K562 (cell line): ENCODE data around the gene GPAT3.

ENCODE experiments used
- DMBX1 ChIP-seq: fragments of 250-450 bp; sonication (Bioruptor Pico); IDR thresholded peaks from 2 replicates; pipeline ENCODE4 v1.8.0; 2022; ENCODE audit warnings: inconsistent platforms, mild to moderate bottlenecking, moderate library complexity, borderline replicate concordance
- KLF13 ChIP-seq: fragments of 450-650 bp; IDR thresholded peaks from 2 replicates; pipeline ENCODE4 v1.6.1; 2016; ENCODE audit warnings: missing genetic modification characterization, low read depth, mild to moderate bottlenecking, missing compliant biosample characterization, moderate library complexity, borderline replicate concordance
- KLF6 ChIP-seq: fragments of 250-450 bp; sonication (Bioruptor Pico); IDR thresholded peaks from 2 replicates; pipeline ENCODE4 v1.4.0; 2020; ENCODE audit warnings: mild to moderate bottlenecking, moderate library complexity, borderline replicate concordance
- MAFK ChIP-seq: IDR thresholded peaks from 2 replicates; pipeline ENCODE4 v1.6.1; 2011; ENCODE audit warnings: low read length, improper control_type of control experiment
- NFYB ChIP-seq: IDR thresholded peaks from 2 replicates; pipeline ENCODE4 v1.6.1; 2011; ENCODE audit warnings: mild to moderate bottlenecking, moderate library complexity; ENCODE audit not compliant: insufficient read length; ENCODE audit errors: extremely low read depth
- PHF8 ChIP-seq: fragments of 200-600 bp; sonication (generic); IDR thresholded peaks from 2 replicates; pipeline ENCODE4 v1.6.1; 2012; ENCODE audit warnings: mixed run types, mild to moderate bottlenecking, inconsistent platforms, low read length, moderate library complexity, borderline replicate concordance
- POLR2AphosphoS5 ChIP-seq: IDR thresholded peaks from 2 replicates; pipeline ENCODE4 v1.6.1; 2011; ENCODE audit warnings: mild to moderate bottlenecking, low read depth, low read length, moderate library complexity; ENCODE audit not compliant: control insufficient read depth, insufficient read depth
- TCF7L2 ChIP-seq: fragments of 150-350 bp; IDR thresholded peaks from 2 replicates; pipeline ENCODE4 v1.6.1; 2016; ENCODE audit warnings: low read depth, mild to moderate bottlenecking, low read length, moderate library complexity
- ZNF699 ChIP-seq: fragments of 250-450 bp; sonication (Bioruptor Pico); IDR thresholded peaks from 2 replicates; pipeline ENCODE4 v1.8.0; 2021; ENCODE audit warnings: mild to moderate bottlenecking, moderate library complexity; ENCODE audit not compliant: insufficient replicate concordance
- TF ChIP-seq, protein P1 (sequence below), 3 experiments: IDR thresholded peaks in 2 of 3; conservative IDR thresholded peaks in 1 of 3; 2 replicates each; pipeline ENCODE4 v1.5.1; 2011 to 2012; ENCODE audit warnings: low read length in 3 of 3, mild to moderate bottlenecking in 3 of 3, control low read depth in 2 of 3, improper control_type of control experiment in 1 of 3, inconsistent platforms in 1 of 3, low read depth in 1 of 3, mixed read lengths in 1 of 3, moderate library complexity in 1 of 3; ENCODE audit not compliant: insufficient read depth in 2 of 3
- TF ChIP-seq, protein P2 (sequence below), 2 experiments: fragments of 450-650 bp; formaldehyde crosslinking in 1 of 2; IDR thresholded peaks; 2 replicates each; pipeline versions ENCODE4 v1.4.0 to v1.6.1; 2014 to 2020; ENCODE audit warnings: mild to moderate bottlenecking in 2 of 2, borderline replicate concordance in 1 of 2, low read depth in 1 of 2
- TF ChIP-seq, protein P3 (sequence below): fragments of 250-450 bp; sonication (Bioruptor Pico); IDR thresholded peaks from 2 replicates; pipeline ENCODE4 v1.5.1; 2021; ENCODE audit warnings: mild to moderate bottlenecking
- TF ChIP-seq, protein P4 (sequence below), 3 experiments: fragments of 200-800 bp in 1 of 3; sonication (Bioruptor generic) in 1 of 3; sonication (generic) in 1 of 3; formaldehyde crosslinking in 1 of 3; IDR thresholded peaks; 2 replicates each; pipeline versions ENCODE4 v1.6.1 to v1.8.0; 2016 to 2022; ENCODE audit warnings: mild to moderate bottlenecking in 2 of 3, missing compliant biosample characterization in 2 of 3, missing genetic modification characterization in 2 of 3, missing genetic modification reagents in 1 of 3
- TF ChIP-seq, protein P5 (sequence below): sonication (generic); formaldehyde crosslinking; IDR thresholded peaks from 2 replicates; pipeline ENCODE4 v1.8.0; 2022; ENCODE audit warnings: mild to moderate bottlenecking, low read depth, missing genetic modification reagents

DNA sequence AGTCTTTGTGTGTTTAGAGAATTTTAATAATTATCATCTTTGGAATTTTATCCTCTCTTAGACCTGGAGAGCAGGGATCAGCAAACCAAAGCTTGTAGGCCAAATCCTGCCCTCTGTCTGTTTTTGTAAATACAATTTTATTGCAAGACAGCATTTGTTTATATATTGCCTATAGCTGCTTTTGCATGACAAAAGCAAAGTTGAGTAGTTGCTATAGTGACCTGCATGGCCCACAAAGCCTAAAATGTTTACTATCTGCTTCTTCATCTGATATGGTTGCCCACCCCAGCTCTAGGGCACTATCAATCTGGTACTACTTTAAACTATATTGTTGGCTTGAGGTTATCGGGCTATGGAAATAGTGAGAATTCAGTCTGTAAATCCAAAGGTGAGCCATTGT lies 80.3 kb downstream of the GPAT3 start:
- TF ChIP-seq, protein P1, sequence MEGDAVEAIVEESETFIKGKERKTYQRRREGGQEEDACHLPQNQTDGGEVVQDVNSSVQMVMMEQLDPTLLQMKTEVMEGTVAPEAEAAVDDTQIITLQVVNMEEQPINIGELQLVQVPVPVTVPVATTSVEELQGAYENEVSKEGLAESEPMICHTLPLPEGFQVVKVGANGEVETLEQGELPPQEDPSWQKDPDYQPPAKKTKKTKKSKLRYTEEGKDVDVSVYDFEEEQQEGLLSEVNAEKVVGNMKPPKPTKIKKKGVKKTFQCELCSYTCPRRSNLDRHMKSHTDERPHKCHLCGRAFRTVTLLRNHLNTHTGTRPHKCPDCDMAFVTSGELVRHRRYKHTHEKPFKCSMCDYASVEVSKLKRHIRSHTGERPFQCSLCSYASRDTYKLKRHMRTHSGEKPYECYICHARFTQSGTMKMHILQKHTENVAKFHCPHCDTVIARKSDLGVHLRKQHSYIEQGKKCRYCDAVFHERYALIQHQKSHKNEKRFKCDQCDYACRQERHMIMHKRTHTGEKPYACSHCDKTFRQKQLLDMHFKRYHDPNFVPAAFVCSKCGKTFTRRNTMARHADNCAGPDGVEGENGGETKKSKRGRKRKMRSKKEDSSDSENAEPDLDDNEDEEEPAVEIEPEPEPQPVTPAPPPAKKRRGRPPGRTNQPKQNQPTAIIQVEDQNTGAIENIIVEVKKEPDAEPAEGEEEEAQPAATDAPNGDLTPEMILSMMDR (IDR thresholded peaks at IDR 0.05 in 2 of 3, conservative IDR thresholded peaks at IDR 0.05 in 1 of 3; ENCODE audit: insufficient read depth in 2 of 3, low read depth in 1 of 3, low read length in 3 of 3): no peak
- TF ChIP-seq, protein P2, sequence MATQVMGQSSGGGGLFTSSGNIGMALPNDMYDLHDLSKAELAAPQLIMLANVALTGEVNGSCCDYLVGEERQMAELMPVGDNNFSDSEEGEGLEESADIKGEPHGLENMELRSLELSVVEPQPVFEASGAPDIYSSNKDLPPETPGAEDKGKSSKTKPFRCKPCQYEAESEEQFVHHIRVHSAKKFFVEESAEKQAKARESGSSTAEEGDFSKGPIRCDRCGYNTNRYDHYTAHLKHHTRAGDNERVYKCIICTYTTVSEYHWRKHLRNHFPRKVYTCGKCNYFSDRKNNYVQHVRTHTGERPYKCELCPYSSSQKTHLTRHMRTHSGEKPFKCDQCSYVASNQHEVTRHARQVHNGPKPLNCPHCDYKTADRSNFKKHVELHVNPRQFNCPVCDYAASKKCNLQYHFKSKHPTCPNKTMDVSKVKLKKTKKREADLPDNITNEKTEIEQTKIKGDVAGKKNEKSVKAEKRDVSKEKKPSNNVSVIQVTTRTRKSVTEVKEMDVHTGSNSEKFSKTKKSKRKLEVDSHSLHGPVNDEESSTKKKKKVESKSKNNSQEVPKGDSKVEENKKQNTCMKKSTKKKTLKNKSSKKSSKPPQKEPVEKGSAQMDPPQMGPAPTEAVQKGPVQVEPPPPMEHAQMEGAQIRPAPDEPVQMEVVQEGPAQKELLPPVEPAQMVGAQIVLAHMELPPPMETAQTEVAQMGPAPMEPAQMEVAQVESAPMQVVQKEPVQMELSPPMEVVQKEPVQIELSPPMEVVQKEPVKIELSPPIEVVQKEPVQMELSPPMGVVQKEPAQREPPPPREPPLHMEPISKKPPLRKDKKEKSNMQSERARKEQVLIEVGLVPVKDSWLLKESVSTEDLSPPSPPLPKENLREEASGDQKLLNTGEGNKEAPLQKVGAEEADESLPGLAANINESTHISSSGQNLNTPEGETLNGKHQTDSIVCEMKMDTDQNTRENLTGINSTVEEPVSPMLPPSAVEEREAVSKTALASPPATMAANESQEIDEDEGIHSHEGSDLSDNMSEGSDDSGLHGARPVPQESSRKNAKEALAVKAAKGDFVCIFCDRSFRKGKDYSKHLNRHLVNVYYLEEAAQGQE (IDR thresholded peaks at IDR 0.05; ENCODE audit: borderline replicate concordance): no peak
- TF ChIP-seq, protein P2 (CRISPR knock-in tag; IDR thresholded peaks at IDR 0.05; ENCODE audit: low read depth): no peak
- TF ChIP-seq, protein P3, sequence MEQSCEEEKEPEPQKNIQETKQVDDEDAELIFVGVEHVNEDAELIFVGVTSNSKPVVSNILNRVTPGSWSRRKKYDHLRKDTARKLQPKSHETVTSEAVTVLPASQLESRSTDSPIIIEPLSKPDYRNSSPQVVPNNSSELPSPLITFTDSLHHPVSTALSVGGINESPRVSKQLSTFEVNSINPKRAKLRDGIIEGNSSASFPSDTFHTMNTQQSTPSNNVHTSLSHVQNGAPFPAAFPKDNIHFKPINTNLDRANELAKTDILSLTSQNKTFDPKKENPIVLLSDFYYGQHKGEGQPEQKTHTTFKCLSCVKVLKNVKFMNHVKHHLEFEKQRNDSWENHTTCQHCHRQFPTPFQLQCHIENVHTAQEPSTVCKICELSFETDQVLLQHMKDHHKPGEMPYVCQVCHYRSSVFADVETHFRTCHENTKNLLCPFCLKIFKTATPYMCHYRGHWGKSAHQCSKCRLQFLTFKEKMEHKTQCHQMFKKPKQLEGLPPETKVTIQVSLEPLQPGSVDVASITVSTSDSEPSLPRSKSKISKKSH (CRISPR knock-in tag): no peak
- TF ChIP-seq TCF7L2 (no peak), MAFK (no peak), NFYB (no peak), PHF8 (no peak), ZNF699 (no peak), POLR2AphosphoS5 (no peak), KLF6 (no peak), KLF13 (no peak), DMBX1 (CRISPR knock-in tag) (no peak)
- TF ChIP-seq, protein P4, sequence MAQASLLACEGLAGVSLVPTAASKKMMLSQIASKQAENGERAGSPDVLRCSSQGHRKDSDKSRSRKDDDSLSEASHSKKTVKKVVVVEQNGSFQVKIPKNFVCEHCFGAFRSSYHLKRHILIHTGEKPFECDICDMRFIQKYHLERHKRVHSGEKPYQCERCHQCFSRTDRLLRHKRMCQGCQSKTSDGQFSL (CRISPR knock-in tag; IDR thresholded peaks at IDR 0.05): no peak
- TF ChIP-seq, protein P4 (tag; IDR thresholded peaks at IDR 0.05): no peak
- TF ChIP-seq, protein P5, sequence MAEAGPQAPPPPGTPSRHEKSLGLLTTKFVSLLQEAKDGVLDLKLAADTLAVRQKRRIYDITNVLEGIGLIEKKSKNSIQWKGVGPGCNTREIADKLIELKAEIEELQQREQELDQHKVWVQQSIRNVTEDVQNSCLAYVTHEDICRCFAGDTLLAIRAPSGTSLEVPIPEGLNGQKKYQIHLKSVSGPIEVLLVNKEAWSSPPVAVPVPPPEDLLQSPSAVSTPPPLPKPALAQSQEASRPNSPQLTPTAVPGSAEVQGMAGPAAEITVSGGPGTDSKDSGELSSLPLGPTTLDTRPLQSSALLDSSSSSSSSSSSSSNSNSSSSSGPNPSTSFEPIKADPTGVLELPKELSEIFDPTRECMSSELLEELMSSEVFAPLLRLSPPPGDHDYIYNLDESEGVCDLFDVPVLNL (CRISPR knock-in tag): no peak
